ENCODE data around the gene DRG1. TPM values are rescaled to one million over a fixed set of nuclear protein-coding genes. Genes with fewer than 3 reads are reported as not detected.

Gene DRG1
- total and polyA plus RNA-seq, 9 donors: 46.8 to 87.1 (median 54.4) TPM

GRCh38 chr22:31354515-31354914, 44.9 kb upstream of the DRG1 start:
- Histone ChIP-seq H3K4me1 (ENCODE audit: insufficient read depth) (no peaks in the 10 kb centered on the region), H3K9me3 (no peaks in the 10 kb centered on the region), H3K36me3 (no peaks in the 10 kb centered on the region), H3K4me3 (no peak overlapping the region), H3K27ac (no peak overlapping the region), H3K27me3 (no peaks in the 10 kb centered on the region)
- 77 to 78% (median 77%) methylated on average over 5 of the region's 5 CpGs for WGBS, 3 donors
- intact Hi-C loops (cut with DNase I): no loop called here
- no peak for DNase-seq
- TF ChIP-seq EP300 (IDR thresholded peaks at IDR 0.05) (no peak), CTCF (IDR thresholded peaks at IDR 0.05) (no peak), POLR2A (IDR thresholded peaks at IDR 0.05) (no peak)

- WGBS, 3 donors: 70 to 83% (median 76%) methylated on average over 1 of the region's 1 CpG
- no peaks in the 10 kb centered on the region for H3K27me3 ChIP-seq
- DNase-seq: no peak
- no peak overlapping the region for H3K4me3 ChIP-seq
- no peaks in the 10 kb centered on the region for H3K4me1 ChIP-seq (ENCODE audit: insufficient read depth)
- TF ChIP-seq EP300 (IDR thresholded peaks at IDR 0.05): no peak
- TF ChIP-seq POLR2A (IDR thresholded peaks at IDR 0.05): no peak
- no peak for TF ChIP-seq CTCF (IDR thresholded peaks at IDR 0.05)
- no peaks in the 10 kb centered on the region for H3K36me3 ChIP-seq
- intact Hi-C loops (cut with DNase I): loop anchor here in 1 of 4 donors (10.0 kb wide), 1 partner anchor 905 kb away; no protein-coding TSS in a partner anchor
- no peaks in the 10 kb centered on the region for H3K9me3 ChIP-seq
- no peak overlapping the region for H3K27ac ChIP-seq
Observed at GRCh38 chr22:31360029-31360428, 39.4 kb upstream of the DRG1 start.

- H3K4me1 ChIP-seq (ENCODE audit: insufficient read depth): no peaks in the 10 kb centered on the region
- WGBS, 3 donors: 38 to 47% (median 42%) methylated on average over 1 of the region's 1 CpG
- H3K27ac ChIP-seq: no peak overlapping the region
- TF ChIP-seq POLR2A (IDR thresholded peaks at IDR 0.05): no peak
- TF ChIP-seq CTCF (IDR thresholded peaks at IDR 0.05): no peak
- no peak for TF ChIP-seq EP300 (IDR thresholded peaks at IDR 0.05)
- no peaks in the 10 kb centered on the region for H3K27me3 ChIP-seq
- no peaks in the 10 kb centered on the region for H3K36me3 ChIP-seq
- no peaks in the 10 kb centered on the region for H3K9me3 ChIP-seq
- DNase-seq: no peak
- no peak overlapping the region for H3K4me3 ChIP-seq
- intact Hi-C loops (cut with DNase I): loop anchor here in 1 of 4 donors (10.0 kb wide), 1 partner anchor 907 kb away; no protein-coding TSS in a partner anchor
Observed at GRCh38 chr22:31361743-31362142, 37.7 kb upstream of the DRG1 start.

- Histone ChIP-seq H3K27me3 (no peaks in the 10 kb centered on the region), H3K4me3 (no peak overlapping the region), H3K9me3 (no peaks in the 10 kb centered on the region), H3K36me3 (no peaks in the 10 kb centered on the region), H3K4me1 (ENCODE audit: insufficient read depth) (no peaks in the 10 kb centered on the region), H3K27ac (no peak overlapping the region)
- no peak for TF ChIP-seq EP300 (IDR thresholded peaks at IDR 0.05)
- TF ChIP-seq POLR2A (IDR thresholded peaks at IDR 0.05): no peak
- TF ChIP-seq CTCF (IDR thresholded peaks at IDR 0.05): no peak
- 45 to 51% (median 50%) methylated on average over 3 of the region's 3 CpGs for WGBS, 3 donors
- no peak for DNase-seq
- intact Hi-C loops (cut with DNase I): loop anchor here in 1 of 4 donors (10.0 kb wide), 1 partner anchor 909 kb away; no protein-coding TSS in a partner anchor
Observed at GRCh38 chr22:31363885-31364465, 35.4 kb upstream of the DRG1 start.
